Frontal cortex (tissue), 4 donors: ENCODE data around the gene EDARADD. TPM values are rescaled to one million over a fixed set of nuclear protein-coding genes. Genes with fewer than 3 reads are reported as not detected.

ENCODE experiments used
- DNase-seq, 2 donors: peaks; one replicate each; pipeline ENCODE4 v3.0.0; 2012; ENCODE audit warnings: low spot score in 2 of 2
- FAIRE-seq: peaks from 2 replicates; lab custom pipeline; 2012; peaks lifted over from hg19 to GRCh38; lab: Jason Lieb, UNC
- total RNA-seq: library from RNA; depleted of rRNA; stranded (reverse); fragments of >200 nt; gene quantifications from one replicate; pipeline ENCODE4 v1.2.3, GENCODE V29; 2014
- donor health status: control.
- donor health status: control.
- donor health status: control.

Gene EDARADD
- total RNA-seq, 1 donor from 2014 or later: 3.7 TPM

- FAIRE-seq (no peak), DNase-seq (no peak)
These were observed 113.1 kb downstream of the EDARADD start for GRCh38 chr1:236507022-236507700.

GRCh38 chr1:236508593-236509027, 114.5 kb downstream of the EDARADD start:
- FAIRE-seq (no peak), DNase-seq (no peak)

GRCh38 chr1:236509203-236509602, 115.1 kb downstream of the EDARADD start:
- FAIRE-seq (no peak), DNase-seq (no peak)

- DNase-seq (no peak), FAIRE-seq (no peak)
These were observed 115.7 kb downstream of the EDARADD start for GRCh38 chr1:236509647-236510401.

GRCh38 chr1:236511735-236512418, 117.8 kb downstream of the EDARADD start:
- FAIRE-seq: no peak
- no peak for DNase-seq

- FAIRE-seq (no peak), DNase-seq (no peak)
These were observed 120.8 kb downstream of the EDARADD start for GRCh38 chr1:236514703-236515442.

GRCh38 chr1:236515443-236515958, 121.4 kb downstream of the EDARADD start:
- no peak for FAIRE-seq
- no peak for DNase-seq

GRCh38 chr1:236516929-236517704, 123.0 kb downstream of the EDARADD start:
- FAIRE-seq (no peak), DNase-seq (no peak)

GRCh38 chr1:236518322-236518721, 124.2 kb downstream of the EDARADD start:
- DNase-seq (no peak), FAIRE-seq (no peak)

GRCh38 chr1:236520445-236521005, 126.4 kb downstream of the EDARADD start:
- DNase-seq (no peak), FAIRE-seq (no peak)

GRCh38 chr1:236522937-236523703, 129.0 kb downstream of the EDARADD start:
- DNase-seq (no peak), FAIRE-seq (no peak)

GRCh38 chr1:236523704-236524141, 129.6 kb downstream of the EDARADD start, which contains the start of gene LGALS8:
Gene LGALS8 (plus strand): TSS chr1:236523982. CDS start chr1:236526071, 2,089 bp downstream.
- DNase-seq (peak; percentile 71 to 84), FAIRE-seq (no peak)

GRCh38 chr1:236524142-236524894, 130.2 kb downstream of the EDARADD start:
- FAIRE-seq (no peak), DNase-seq (peak; percentile 45 to 63)

- DNase-seq (no peak), FAIRE-seq (no peak)
These were observed 130.8 kb downstream of the EDARADD start for GRCh38 chr1:236524895-236525184.

- no peak for DNase-seq
- FAIRE-seq: no peak
These were observed 132.0 kb downstream of the EDARADD start for GRCh38 chr1:236526079-236526478.

- DNase-seq: no peak
- no peak for FAIRE-seq
These were observed 136.2 kb downstream of the EDARADD start for GRCh38 chr1:236530286-236530685.

GRCh38 chr1:236530959-236531358, 136.9 kb downstream of the EDARADD start:
- no peak for FAIRE-seq

More at GRCh38 chr1:236530959-236531358, 136.9 kb downstream of the EDARADD start:
- DNase-seq: no peak
